Stimulated activated CD4-positive, alpha-beta T cell treated with anti-CD3 and anti-CD28 coated beads, Interleukin-15, amount 100 ng/mL, for 48 hours (primary cell): ENCODE data around the gene CACNG6.

Source experiments
- DNase-seq, 2 donors: peaks; one replicate each; pipeline ENCODE4 v3.0.0-alpha.2; 2020; ENCODE audit warnings: low read depth in 2 of 2

Gene CACNG6

DNA sequence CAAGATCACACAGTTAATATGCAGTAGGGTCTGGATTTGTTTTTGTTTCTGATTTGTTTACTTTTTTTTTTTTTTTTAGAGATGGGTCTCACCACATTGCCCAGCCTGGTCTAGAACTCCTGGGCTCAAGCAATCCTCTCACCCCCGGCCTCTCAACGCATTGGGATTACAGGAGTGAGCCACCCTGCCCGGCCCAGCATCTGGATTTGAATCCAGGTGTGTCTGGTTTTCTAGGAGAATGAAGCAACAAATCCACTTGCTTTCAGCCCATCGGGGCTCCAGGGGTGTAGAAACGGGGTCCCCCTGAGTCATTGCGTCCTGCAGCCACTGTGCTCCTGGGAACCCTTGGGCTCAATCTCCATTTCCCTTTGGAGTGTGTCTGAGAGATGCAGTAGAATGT, 22.1 kb upstream of the CACNG6 start:
- no peak for DNase-seq

DNA sequence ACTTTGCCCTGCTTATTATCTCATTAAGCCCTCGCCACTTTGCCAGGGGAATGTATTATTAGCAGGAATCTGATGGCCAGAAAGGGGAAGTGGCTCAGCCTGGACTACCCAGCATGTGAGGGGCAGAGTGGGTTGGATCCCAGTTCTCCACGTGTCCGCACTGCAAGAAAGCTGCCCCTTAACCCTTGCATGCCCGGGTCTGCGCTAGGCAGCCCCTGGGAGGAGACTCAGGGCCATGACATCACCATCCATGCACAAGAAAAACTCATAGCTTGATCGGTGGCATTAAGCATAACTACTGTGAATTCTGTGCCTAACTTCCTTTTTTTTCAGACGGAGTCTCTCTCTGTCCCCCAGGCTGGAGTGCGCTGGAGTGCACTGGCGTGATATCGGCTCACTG, 19.8 kb upstream of the CACNG6 start:
- no peak for DNase-seq

DNA sequence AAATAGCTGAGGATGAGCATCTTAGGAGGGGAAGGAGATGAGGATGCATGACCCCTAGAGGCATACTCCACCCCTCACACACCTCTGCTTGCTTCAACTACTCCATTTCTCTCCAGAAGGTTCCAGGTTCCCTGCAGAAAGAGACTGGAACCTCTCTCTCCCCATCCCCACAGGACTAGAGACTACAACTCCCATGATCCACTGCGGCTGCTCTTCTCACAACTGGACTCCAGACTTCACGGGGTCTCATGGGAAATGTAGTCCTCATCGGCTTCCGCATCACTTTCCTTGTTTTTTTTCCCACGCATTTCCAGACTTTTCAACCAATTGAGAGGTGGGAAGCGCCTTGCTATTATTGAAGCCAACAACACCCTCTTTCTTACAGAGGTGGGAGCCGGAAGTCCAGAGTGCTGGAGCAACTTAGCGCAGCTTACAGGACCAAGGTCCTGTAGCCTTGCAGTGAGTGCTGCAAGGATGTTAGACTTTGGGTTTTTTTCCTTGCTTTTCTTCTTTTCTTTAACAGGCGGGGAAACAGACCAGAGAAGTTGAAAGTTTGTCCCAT, 13.9 kb upstream of the CACNG6 start:
- peak; percentile 27 to 53 for DNase-seq

DNA sequence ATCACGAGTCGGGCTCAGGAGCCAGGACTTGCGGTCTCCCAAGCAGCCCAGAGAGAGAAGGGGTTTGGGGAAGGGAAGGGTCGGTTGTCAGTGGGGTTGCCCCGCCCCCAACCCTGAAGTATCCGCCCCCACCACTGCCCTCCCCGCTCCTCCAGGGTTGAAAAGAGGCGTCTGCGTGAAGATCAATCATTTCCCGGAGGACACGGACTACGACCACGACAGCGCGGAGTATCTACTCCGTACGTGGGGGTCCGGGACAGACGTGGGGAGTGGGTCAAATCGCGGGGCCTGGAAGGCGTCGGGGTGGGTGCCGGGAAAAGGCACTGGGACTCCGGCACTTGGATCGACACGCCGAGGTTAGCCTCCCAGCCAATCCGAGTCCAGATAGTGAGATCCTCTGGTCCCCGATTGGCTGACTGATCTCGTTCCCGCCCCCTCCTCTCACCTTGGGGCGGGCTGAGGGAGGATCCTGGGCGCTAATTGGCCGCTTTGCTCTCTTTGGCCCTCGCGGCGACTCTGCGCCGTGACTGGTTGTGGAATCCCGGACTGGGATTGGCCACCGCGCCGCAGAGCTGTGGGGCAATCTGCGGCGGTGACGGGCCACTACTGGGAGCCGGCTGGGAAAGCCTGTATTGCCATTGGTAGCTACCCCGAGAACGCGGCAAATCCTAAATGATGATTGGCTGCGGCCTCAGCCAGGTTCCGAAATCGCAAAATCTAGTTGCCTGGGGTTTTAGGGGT, 13.3 kb upstream of the CACNG6 start:
- peak; percentile 22 to 30 for DNase-seq

DNA sequence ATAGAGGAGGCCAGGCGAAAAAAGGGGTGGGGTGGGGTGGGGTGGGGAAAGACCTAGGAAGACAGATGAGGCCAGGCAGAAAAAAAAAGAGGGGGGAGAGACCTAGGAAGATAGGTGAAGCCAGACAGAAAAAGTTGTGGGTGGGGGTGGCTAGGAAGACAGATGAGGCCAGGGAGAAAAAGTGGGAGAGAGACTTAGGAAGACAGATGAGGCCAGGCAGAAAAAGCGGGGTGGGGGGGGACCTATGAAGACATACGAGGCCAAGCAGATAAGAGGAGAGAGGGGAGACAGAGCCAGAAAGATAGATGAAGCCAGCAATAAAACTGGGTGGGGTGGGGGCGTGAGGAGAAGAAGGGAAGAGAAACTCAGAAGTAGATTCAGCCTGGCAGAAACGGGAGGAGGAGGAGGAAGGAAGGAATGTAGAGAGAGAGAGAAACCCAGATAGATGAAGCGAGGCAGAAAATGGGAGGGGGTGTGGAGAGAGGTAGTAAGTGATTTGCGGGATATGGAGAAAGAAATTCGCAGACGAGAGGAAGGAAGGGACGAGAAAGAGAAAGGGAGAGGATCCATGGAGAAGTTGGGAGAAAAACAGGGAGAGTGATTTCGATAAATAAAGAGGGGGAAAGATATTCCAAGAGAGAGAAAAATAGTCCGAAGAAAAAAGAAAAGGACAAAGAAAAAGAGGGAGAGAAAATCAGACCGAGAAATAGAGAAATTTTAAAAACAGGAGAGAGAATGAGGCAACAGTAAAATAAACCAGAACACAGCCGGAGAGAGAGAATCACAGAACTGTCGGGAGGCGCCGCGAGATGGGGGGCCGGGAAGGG, 12.2 kb upstream of the CACNG6 start:
- no peak for DNase-seq

DNA sequence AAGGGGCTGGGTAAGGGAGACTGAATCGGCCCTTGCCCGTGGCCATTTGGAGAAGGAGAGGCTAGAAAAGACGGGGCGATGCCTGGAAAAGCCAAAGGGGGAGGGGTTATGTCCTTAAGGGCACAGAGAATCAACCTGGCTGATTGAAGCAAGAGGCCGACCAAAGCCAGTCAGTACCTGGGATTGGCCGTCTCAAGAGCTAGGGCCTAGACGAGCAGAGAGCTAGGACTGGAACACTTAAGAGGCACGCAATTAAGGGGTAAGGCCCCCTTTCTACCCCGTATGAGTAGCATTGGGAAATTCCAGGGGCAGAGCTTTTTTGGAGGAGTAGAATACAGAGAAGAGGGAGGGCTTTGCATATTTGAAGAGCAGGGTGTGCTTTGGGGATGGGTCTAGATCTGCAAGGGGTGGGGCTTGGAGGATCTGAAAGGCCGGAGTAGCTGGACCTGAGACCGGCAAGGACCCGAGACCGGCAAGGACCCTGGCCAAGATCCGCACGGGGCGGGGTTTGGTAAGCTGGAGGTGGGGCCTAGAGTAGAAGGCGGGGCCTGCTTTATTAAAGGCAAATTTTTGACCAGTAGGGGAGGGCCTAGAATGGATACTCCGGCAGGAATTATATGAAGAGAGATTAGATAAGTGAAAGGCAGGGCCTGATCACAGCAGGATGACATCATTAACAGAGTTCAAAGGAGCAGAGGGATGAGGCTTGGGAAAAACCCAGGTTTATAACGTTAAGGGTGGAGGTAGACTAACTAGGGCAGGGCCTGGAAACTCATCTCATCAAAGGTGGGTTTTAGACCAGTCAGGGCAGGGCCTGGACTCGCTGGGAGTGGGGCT, 10.7 kb upstream of the CACNG6 start:
- DNase-seq, result no peak

DNA sequence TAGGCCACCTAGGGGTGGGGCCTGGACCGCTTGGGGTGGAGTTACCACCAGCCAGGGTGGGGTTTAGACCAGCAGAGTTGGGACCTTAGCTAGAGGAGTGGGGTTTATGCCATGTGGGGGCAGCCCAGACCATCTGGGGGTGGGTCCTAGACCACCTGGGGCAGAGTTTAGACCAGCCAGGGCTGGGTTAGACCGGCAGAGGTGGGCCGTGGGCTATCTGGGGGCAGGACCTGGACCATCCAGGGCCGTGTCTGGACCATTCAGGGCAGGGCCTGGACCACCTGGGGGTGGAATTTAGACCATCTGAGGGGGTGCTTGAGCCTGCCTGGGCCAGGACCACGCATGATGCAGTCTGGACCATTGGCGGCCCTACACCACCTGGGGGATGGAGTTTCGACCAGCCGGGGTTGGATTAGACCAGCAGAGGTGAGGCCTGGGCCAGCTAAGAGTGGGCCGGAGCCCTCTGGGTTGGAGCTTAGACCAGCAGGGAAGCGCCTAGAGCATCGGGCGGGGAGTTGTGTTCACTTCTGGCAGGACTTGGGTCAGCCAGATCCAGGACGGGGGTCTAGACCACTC, 10.0 kb upstream of the CACNG6 start:
- DNase-seq, result no peak

DNA sequence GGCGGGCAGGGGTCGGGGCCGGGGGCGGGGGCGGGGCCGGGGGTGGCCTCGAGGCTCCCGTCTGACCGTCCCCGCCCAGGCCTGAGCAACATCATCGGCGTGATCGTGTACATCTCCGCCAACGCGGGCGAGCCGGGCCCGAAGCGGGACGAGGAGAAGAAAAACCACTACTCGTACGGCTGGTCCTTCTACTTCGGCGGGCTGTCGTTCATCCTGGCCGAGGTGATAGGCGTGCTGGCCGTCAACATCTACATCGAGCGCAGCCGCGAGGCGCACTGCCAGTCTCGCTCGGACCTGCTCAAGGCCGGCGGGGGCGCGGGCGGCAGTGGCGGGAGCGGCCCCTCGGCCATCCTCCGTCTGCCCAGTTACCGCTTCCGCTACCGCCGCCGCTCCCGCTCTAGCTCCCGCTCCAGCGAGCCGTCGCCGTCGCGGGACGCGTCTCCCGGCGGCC, 9.4 kb upstream of the CACNG6 start:
- DNase-seq, result no peak

DNA sequence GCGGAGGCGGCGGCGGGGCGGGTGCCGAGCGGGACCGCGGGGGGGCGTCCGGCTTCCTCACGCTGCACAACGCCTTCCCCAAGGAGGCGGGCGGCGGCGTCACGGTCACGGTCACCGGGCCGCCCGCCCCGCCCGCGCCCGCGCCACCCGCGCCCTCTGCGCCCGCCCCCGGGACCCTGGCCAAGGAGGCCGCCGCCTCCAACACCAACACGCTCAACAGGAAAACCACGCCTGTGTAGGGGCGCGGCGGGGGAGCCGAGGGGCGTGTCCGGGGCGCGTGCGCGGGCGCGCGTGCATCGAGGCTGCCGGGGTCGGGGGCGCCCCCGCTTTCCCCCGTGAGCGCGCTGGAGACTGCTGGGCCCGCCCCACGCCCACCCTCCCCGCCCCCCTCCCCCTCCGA, 8.8 kb upstream of the CACNG6 start:
- DNase-seq, result no peak

DNA sequence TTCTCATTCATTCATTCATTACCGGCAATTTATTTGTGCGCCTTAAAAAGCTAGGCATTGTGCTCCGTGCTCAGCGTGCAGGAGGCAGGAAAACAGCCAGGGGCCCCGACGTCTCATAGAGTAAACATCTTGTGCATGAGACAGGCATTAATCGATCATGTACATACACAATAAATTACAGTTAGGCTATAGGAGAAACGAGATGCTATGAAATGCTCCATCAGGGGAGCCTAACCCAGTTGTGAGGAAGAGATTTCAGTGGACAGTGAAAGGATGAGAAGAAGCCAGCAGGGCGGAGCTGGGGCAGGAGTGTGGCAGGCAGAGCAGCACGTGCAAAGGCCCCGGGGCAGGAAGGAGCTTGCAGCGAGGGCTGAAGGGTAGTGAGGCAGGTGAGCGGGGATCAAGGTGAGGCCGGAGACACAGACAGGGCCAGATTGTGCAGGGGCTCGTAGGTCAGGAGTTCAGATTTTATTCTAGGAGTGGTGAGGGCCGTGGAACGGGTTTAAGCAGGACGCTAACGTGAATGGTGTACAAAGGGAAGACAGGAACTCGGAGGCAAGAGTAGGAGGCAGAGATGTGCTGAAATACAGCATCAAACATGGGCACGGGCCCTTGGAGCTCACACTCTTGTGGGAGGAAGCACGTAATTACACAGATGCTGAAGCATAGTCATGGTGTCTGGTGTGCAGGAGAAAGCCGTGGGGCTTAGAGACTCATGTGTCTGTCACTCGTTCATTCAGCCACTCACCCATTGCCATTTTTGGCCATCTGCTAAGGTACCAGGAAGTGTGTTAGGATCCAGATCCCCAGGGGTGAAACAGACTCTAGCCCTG, 7.8 kb upstream of the CACNG6 start:
- DNase-seq, result no peak

DNA sequence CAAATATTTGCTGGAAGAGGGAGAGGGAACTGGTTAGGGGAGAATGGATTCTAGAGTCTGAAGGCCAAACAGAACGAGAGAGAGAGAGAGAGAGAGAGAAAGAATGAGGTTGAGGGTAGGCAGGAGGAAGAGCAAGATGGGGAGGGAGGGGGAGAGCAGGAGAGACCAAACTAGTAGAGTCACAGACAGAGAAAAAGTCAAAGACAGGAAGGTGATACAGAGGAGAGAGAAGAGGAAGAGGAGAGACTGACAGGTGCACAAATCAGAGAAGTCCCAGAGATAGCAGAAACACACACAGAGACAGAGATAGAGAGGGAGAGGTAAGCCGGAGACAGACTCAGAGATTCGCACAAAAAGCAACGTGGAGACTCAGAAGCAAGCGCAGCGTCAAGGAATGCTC, 5.6 kb upstream of the CACNG6 start:
- DNase-seq, result no peak

DNA sequence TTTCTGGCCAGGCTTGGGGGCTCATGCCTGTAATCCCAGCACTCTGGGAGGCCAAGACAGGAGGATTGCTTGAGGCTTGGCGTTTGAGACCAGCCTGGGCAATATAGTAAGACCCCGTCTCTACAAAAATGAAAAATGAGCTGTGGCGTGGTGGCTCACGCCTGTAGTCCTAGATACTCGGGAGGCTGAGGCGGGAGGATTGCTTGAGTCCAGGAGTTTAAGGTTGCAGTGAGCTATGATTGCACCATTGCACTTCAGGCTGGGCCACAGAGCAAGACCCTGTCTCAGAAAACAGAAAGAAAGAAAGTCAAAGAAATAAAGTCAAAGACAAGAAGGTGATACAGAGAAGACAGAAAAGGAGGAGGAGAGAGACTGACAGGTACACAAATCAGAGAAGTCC, 2.5 kb upstream of the CACNG6 start:
- DNase-seq, result no peak

DNA sequence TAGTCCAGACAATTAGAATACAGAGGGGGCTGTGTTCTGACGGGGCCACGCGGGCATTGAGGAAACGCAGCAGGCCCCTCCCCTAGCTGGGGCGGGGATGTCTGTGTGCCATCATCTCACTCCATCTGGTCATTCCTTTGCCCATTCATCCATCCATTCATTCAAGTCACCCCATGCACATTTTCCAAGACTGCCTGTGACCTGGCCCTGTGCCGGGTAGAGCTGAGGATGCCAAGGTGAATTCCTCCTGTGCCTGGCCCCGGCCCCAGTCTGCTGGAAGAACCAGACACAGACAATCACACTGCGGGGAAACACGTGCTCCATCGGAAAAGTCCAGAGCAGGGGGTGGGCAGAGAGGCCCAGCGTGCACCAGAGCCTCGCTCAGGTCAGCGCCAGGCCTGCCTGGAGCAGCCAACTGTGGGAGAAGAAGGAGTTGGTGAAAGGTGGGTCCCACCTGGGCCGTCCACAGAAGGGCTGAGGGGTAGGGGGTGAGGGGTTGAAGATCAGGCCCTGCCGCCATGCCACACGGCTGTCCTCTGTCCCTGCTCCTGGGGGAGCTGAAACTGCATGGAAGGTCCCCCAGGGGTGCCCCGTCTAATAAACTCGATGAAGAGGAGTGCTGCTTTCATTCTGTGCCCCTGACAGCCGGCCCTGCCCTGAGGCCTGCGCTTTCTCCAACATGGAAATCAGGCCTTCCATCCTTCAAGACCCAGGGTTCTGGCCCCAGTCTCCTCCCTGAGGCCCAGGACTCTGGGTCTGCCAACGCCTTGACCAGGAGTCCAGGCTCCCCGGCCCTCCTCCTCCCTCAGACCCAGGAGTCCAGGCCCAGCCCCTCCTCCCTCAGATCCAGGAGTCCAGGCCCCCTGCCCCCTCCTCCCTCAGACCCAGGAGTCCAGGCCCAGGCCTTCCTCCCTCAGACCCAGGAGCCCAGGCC, 1.6 kb upstream of the CACNG6 start:
- no peak for DNase-seq

DNA sequence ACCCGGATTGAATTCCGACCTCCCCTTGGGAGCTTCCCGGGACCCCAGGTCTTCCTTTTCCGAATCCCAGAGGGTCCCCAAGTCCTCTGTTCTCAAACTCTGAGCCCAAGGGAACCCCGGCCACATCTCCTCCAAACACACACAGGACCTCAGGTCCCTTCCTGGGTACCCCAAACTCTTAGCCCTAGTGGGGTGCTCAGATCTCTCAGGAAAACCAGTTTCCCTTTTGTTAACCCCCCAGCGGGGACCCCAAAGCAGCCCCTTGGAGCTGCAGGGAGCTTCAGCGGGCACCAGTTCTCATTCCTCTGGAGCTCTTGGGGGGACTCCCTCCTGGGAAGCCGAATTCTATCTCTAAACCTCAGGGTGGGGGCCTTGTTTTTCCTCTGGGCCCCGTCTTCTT, 774 bp downstream of the CACNG6 start:
- DNase-seq, result no peak

DNA sequence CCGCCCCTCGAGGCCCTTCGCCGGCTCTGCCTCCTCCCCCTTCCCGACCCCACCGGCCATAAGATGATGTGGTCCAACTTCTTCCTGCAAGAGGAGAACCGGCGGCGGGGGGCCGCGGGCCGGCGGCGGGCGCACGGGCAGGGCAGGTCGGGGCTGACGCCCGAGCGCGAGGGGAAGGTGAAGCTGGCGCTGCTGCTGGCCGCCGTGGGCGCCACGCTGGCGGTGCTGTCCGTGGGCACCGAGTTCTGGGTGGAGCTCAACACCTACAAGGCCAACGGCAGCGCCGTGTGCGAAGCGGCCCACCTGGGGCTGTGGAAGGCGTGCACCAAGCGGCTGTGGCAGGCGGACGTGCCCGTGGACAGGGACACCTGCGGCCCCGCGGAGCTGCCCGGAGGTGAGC, 1.4 kb downstream of the CACNG6 start:
- DNase-seq, result no peak

DNA sequence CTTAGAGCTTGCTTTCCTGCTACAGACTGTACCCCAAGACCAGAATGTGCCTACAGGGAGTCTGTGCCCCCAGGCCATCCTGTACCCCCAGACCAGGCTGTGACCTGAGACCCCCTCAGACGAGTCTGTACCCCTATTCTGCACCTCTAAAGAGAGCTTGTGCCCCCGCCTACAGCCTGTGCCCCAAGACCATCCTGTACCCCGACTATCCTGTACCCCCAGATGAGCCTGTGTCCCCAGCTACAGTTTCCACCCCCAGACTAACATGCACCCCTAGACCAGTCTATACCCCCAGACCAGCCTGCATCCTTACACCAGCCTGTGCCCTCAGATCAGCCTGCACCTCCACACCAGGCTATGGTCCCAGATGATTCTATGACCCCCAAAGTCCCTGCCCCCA, 2.0 kb downstream of the CACNG6 start:
- no peak for DNase-seq

DNA sequence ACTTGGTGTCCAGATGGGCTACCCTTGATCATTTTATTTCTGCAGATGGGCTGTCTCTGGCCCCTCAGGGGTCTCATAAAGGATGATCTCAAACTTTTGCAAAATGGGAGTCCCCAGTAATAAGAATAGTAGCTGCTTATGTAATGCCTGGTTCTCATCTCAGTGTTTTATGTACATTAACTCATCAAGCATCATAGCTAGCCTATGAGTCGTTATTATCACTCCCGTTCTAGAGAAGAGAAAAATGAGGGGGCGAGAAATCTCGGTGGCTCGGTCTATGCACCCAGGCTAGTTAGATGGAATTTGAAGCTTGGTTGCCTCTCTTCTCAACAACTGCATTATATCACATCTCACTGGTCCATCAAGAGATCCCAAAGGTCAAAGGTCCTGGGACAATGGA, 3.4 kb downstream of the CACNG6 start:
- DNase-seq, result no peak

DNA sequence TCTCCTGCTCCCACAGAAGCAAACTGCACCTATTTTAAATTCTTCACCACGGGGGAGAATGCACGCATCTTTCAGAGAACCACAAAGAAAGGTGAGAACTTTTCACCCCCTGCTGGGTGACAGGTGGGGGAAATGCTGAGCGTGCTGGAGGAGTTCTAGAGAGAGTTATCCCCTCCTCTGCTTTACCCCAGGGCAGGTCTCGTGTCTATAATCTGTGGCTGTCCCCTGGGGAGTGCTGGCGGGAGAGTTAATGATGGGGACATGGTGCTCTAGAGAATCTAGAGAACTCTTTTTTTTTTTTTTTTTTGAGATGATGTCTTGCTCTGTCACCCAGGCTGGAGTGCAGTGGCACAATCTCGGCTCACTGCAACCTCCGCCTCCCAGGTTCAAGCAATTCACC, 6.8 kb downstream of the CACNG6 start:
- DNase-seq, result no peak

DNA sequence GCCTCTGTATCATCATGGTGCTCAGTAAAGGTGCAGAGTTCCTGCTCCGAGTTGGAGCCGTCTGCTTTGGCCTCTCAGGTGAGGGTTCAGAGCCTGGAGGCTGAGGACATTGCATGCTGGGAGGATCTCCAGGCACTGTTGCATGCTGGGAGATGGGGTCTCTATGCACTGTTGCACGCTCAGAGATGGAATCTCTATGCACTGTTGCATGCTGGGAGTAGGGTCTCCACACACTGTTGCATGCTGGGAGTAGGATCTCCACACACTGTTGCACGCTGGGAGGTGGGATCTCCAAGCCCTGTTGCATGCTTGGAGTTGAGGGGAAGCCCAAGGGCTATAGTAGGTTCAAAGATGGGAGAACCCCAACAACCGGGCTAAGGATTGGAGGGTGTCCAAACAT, 8.3 kb downstream of the CACNG6 start:
- no peak for DNase-seq

DNA sequence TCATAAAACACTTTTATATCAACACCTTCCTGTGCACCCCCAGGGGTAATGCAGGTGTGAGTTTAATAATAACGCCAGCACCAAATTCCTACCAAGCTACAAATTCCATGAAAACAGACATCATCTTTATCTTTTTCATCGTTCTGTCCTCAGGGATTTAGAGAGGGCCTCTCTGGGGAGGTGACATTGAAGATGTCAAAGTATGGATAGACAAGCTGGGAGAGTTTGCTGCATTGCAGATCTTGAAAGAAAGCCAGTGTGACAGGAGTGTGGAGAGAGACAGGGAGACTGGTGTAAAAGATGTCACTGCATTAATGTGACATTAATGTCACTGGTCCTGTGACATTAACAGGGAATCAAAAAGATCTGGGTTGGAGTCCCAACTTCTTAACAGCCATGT, 10.1 kb downstream of the CACNG6 start:
- DNase-seq, result no peak
